Measurements from ENCODE around the gene EXOC6B.

EXOC6B gene

GRCh38 chr2:72142570-72143440, 683.0 kb downstream of the EXOC6B start:
- H3K9me3 Mint-ChIP-seq = no peaks in the 10 kb centered on the region
- H3K4me3 Mint-ChIP-seq = no peak overlapping the region
- peaks cover 5% of the 10 kb centered on the region for H3K4me1 Mint-ChIP-seq (ENCODE audit: low read depth)
- no peak for DNase-seq (ENCODE audit: low spot score)
- no peak overlapping the region for H3K27ac Mint-ChIP-seq
- H3K27me3 Mint-ChIP-seq (ENCODE audit: low read depth) = peaks cover 42% of the 10 kb centered on the region
- peaks cover 7% of the 10 kb centered on the region for H3K36me3 Mint-ChIP-seq (ENCODE audit: low read depth)

DNA sequence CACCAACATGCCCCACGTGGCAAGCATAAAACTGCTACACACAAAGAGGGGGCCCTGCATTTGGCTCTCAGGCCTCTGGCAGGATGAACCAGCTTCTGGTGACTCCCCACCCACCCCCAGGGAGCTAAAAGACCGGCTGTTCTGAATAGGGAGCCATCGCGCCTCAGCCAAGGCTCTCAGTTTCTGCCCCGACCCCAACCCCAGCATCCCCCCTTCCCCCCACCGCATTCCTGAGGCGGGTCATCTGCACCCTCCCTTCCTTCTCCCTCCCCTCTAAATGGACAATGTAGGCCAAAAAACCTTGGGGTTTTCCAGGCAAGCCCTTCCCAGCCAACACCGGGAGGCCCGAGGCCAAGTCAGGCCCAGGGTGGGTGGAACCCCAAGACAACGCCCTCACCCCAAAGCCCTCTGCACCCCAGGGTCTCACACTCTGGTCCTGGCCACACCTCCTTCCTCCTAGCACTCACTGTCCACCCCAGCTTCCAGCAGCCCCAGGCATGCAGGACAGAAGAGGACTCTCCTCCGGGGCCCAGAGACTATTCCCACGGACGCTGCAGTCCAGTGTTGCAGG, 683.9 kb downstream of the EXOC6B start:
- H3K27ac Mint-ChIP-seq = no peak overlapping the region
- peaks cover 5% of the 10 kb centered on the region for H3K4me1 Mint-ChIP-seq (ENCODE audit: low read depth)
- peaks cover 7% of the 10 kb centered on the region for H3K36me3 Mint-ChIP-seq (ENCODE audit: low read depth)
- no peaks in the 10 kb centered on the region for H3K9me3 Mint-ChIP-seq
- no peak for DNase-seq (ENCODE audit: low spot score)
- H3K4me3 Mint-ChIP-seq = no peak overlapping the region
- H3K27me3 Mint-ChIP-seq (ENCODE audit: low read depth) = peaks cover 37% of the 10 kb centered on the region

- peaks cover 29% of the 10 kb centered on the region for H3K27me3 Mint-ChIP-seq (ENCODE audit: low read depth)
- H3K27ac Mint-ChIP-seq = no peak overlapping the region
- peaks cover 2% of the 10 kb centered on the region for H3K4me1 Mint-ChIP-seq (ENCODE audit: low read depth)
- no peaks in the 10 kb centered on the region for H3K9me3 Mint-ChIP-seq
- H3K36me3 Mint-ChIP-seq (ENCODE audit: low read depth) = peaks cover 2% of the 10 kb centered on the region
- no peak for DNase-seq (ENCODE audit: low spot score)
- no peak overlapping the region for H3K4me3 Mint-ChIP-seq
Observed at GRCh38 chr2:72141032-72141645, 684.7 kb downstream of the EXOC6B start.

- H3K4me3 Mint-ChIP-seq = no peak overlapping the region
- no peaks in the 10 kb centered on the region for H3K9me3 Mint-ChIP-seq
- peaks cover 2% of the 10 kb centered on the region for H3K4me1 Mint-ChIP-seq (ENCODE audit: low read depth)
- DNase-seq (ENCODE audit: low spot score) = no peak
- H3K27ac Mint-ChIP-seq = no peak overlapping the region
- peaks cover 2% of the 10 kb centered on the region for H3K36me3 Mint-ChIP-seq (ENCODE audit: low read depth)
- H3K27me3 Mint-ChIP-seq (ENCODE audit: low read depth) = peaks cover 24% of the 10 kb centered on the region
Observed at GRCh38 chr2:72140621-72140960, 685.2 kb downstream of the EXOC6B start.

- Mint-ChIP-seq H3K27me3 (ENCODE audit: low read depth) (peaks cover 19% of the 10 kb centered on the region), H3K4me1 (ENCODE audit: low read depth) (no peaks in the 10 kb centered on the region), H3K36me3 (ENCODE audit: low read depth) (no peaks in the 10 kb centered on the region), H3K4me3 (no peak overlapping the region), H3K9me3 (no peaks in the 10 kb centered on the region), H3K27ac (no peak overlapping the region)
- DNase-seq (ENCODE audit: low spot score) = no peak
Observed at GRCh38 chr2:72139874-72140620, 685.8 kb downstream of the EXOC6B start.

GRCh38 chr2:72139471-72139873, 686.4 kb downstream of the EXOC6B start:
- H3K9me3 Mint-ChIP-seq = no peaks in the 10 kb centered on the region
- no peak overlapping the region for H3K4me3 Mint-ChIP-seq
- H3K27ac Mint-ChIP-seq = no peak overlapping the region
- peaks cover 17% of the 10 kb centered on the region for H3K27me3 Mint-ChIP-seq (ENCODE audit: low read depth)
- H3K36me3 Mint-ChIP-seq (ENCODE audit: low read depth) = no peaks in the 10 kb centered on the region
- no peaks in the 10 kb centered on the region for H3K4me1 Mint-ChIP-seq (ENCODE audit: low read depth)
- DNase-seq (ENCODE audit: low spot score) = no peak

GRCh38 chr2:72138921-72139381, 686.9 kb downstream of the EXOC6B start:
- Mint-ChIP-seq H3K9me3 (no peaks in the 10 kb centered on the region), H3K4me3 (no peak overlapping the region), H3K27me3 (ENCODE audit: low read depth) (peaks cover 15% of the 10 kb centered on the region), H3K36me3 (ENCODE audit: low read depth) (no peaks in the 10 kb centered on the region), H3K4me1 (ENCODE audit: low read depth) (no peaks in the 10 kb centered on the region), H3K27ac (no peak overlapping the region)
- DNase-seq (ENCODE audit: low spot score) = no peak

DNA sequence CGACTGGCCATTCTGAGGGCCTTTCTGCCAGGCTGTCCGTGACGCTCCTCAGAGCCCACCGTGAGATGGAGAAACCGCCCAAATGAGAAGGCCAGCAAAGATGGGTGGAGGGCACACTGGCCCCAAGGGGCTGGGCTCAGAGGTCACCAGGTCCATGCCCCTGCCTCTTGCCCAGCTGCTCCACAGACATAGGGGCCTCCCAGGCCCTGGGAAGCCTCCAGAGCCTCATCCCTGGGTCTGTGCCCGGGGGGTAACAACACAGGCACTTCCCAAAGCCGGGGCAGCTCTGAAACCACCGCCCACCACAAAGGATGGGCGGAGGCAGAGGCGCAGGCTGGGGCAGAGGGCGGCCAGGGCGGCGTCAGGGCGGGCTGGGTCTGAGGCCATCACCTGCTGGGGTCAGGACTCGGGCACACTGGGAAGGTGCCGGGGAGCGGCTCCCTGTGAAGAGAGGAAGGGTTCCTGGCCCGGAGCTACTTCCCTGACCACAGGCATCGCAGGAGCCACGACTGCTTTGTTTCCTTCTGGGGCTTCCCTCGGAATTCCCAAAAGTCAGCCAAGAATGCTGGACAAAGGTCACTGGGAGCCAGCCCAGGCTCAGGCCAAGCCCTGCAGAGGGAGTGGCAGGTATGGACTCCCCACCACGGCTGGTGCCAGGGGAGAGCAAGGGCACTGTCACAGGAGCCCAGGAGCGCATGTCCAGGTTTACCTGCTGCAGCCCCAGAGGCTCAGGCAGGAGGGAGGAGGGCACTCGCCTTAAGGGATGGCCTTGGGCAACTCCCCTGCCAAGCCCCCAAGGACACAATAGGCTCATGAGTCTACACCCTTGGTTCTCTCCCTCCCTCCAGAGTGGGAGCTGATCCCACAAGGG, 687.6 kb downstream of the EXOC6B start:
- H3K4me1 Mint-ChIP-seq (ENCODE audit: low read depth) = no peaks in the 10 kb centered on the region
- H3K36me3 Mint-ChIP-seq (ENCODE audit: low read depth) = no peaks in the 10 kb centered on the region
- no peaks in the 10 kb centered on the region for H3K9me3 Mint-ChIP-seq
- no peak overlapping the region for H3K27ac Mint-ChIP-seq
- H3K4me3 Mint-ChIP-seq = no peak overlapping the region
- no peak for DNase-seq (ENCODE audit: low spot score)
- H3K27me3 Mint-ChIP-seq (ENCODE audit: low read depth) = peaks cover 9% of the 10 kb centered on the region

- Mint-ChIP-seq H3K27ac (no peak overlapping the region), H3K4me1 (ENCODE audit: low read depth) (no peaks in the 10 kb centered on the region), H3K9me3 (no peaks in the 10 kb centered on the region), H3K36me3 (ENCODE audit: low read depth) (no peaks in the 10 kb centered on the region), H3K27me3 (ENCODE audit: low read depth) (peaks cover 6% of the 10 kb centered on the region), H3K4me3 (no peak overlapping the region)
- DNase-seq (ENCODE audit: low spot score) = peak; percentile 31
Observed at GRCh38 chr2:72137498-72138010, 688.3 kb downstream of the EXOC6B start.

DNA sequence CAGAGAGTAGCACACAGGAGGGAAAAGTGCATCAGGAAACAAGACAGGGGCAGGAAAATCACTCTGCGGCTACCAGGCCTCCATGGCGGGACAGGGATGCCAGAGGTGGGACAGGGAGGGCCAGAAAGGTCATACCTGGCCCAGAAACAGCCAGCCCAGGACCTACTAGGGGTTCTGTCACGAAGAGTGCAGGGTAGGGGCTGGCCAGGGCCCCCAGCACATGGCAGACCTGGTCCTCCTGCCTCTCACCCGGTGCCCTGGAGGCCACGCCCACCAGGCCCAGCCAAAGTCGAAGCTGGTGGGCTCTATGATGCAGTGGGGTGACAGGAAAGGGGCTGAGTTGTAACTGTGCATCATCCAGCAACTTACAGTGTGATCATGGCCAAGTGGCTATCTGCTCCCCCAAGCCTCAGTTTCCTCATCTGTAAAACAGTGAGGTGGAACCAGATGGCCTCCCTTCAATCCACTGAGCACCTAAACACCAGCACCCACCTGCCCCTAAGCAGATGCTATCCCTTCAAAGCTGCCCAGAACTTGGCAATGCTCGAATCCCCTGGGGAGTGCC, 688.8 kb downstream of the EXOC6B start:
- Mint-ChIP-seq H3K4me3 (no peak overlapping the region), H3K9me3 (no peaks in the 10 kb centered on the region)

DNA sequence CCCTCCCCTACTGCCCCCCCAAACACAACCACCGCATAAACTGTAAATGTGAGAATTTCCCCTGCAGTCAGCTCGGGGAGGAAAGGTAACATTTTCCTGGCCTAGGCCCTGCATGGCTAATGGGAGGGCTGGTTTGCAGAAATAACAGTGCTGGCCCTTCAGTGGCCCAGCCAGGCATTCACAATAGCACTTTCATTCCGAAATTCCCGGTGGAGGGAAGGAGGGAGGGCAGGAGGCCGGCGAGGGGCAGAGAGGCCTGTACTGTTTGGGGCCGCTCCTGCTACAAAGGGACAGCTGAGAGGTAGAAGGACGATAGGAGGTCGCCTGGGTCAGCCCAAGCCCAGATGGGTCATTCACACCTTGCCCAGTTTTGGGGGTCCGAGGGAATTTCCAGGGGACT, 689.5 kb downstream of the EXOC6B start:
- Mint-ChIP-seq H3K9me3 (no peaks in the 10 kb centered on the region), H3K27ac (no peak overlapping the region), H3K4me1 (ENCODE audit: low read depth) (no peaks in the 10 kb centered on the region), H3K4me3 (no peak overlapping the region), H3K36me3 (ENCODE audit: low read depth) (no peaks in the 10 kb centered on the region), H3K27me3 (ENCODE audit: low read depth) (no peaks in the 10 kb centered on the region)
- DNase-seq (ENCODE audit: low spot score) = no peak

More for the DNA sequence above, 688.8 kb downstream of the EXOC6B start:
- no peaks in the 10 kb centered on the region for H3K36me3 Mint-ChIP-seq (ENCODE audit: low read depth)
- H3K27me3 Mint-ChIP-seq (ENCODE audit: low read depth) = peaks cover under 1% of the 10 kb centered on the region
- H3K27ac Mint-ChIP-seq = no peak overlapping the region
- H3K4me1 Mint-ChIP-seq (ENCODE audit: low read depth) = no peaks in the 10 kb centered on the region
- DNase-seq (ENCODE audit: low spot score) = no peak

GRCh38 chr2:72135921-72136320, 689.9 kb downstream of the EXOC6B start:
- Mint-ChIP-seq H3K36me3 (ENCODE audit: low read depth) (no peaks in the 10 kb centered on the region), H3K27me3 (ENCODE audit: low read depth) (no peaks in the 10 kb centered on the region), H3K9me3 (no peaks in the 10 kb centered on the region), H3K27ac (no peak overlapping the region), H3K4me3 (no peak overlapping the region), H3K4me1 (ENCODE audit: low read depth) (no peaks in the 10 kb centered on the region)
- DNase-seq (ENCODE audit: low spot score) = no peak
